Measurements from ENCODE around the gene FGL2. TPM values are rescaled to one million over a fixed set of nuclear protein-coding genes. Genes with fewer than 3 reads are reported as not detected.
A peak's percentile ranks its signal among the peaks of the same experiment; 100 is the strongest.
"Not testable (repeated sequence)": the region's sequence is repeated elsewhere in the genome, so short reads cannot be mapped to it uniquely, and the experiment has no call there.

FGL2 gene
- total RNA-seq, 1 donor from 2014 or later = 0.30 TPM

GRCh38 chr7:77157034-77157433, 42.6 kb downstream of the FGL2 start:
- not testable (repeated sequence) for DNase-seq (ENCODE audit: low read depth)

DNA sequence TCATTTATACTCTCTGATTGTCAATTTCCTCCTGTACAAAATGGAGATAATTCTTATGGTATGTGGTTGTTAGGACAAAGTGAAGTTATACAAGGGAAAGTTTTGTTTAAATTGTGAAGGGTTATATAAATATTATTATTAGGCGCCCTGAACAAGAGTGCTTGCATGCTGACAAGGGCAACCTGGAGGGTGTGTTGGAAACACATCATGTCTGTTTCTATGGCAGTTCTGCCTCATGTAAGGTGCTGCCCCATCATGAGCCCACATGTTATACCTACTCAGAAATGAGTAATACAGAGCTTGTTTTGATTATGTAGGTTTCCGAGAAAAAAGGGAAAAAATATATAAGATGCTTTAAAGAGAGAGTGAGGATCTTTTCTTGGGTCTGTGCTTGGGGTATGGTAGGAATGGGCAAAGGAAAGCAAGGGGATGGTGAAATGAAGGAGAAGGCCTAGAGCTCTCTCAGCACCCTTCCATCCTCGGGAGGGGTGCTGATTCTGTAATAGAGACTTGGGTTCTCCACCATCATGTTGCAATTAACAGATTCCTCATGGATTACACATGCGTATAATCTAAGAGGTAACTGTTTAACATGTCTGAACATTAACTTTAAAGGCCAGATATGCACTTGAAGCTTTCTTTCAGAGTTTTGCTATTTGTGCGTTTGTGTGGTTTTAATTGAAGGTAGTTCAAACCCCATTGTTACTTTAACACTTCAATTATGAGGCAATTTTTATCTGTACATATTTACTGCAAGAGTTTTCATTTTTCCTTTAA, 43.8 kb downstream of the FGL2 start:
- DNase-seq (ENCODE audit: low read depth) = peak; percentile 74

GRCh38 chr7:77154917-77155464, 44.6 kb downstream of the FGL2 start:
- DNase-seq (ENCODE audit: low read depth) = peak; percentile 1

DNA sequence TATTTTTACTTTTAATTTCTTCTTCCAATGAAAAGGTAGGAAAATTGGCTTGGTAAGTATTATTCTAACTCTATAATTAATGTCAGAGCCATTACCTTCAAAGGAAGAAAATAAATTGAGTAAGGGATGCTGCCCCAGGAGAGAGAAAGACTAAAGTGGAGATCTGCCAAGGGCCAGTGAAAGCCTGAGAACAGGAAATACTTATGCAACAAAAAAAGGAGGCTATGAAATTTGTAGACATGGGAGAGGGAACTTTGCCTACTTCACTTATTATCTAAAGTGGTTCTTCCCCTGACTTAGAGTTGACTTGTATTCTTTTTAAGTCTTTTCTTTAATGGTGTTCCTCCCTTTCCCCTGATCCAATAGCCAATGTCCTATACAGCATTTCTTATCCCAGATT, 47.4 kb downstream of the FGL2 start:
- not testable (repeated sequence) for DNase-seq (ENCODE audit: low read depth)

Other genes with a start within 250 kb of the FGL2 start
- gene SPDYE17, start 167.5 kb downstream of the FGL2 start, total RNA-seq = not detected in 2 replicates
- gene SPDYE18, start 137.3 kb downstream of the FGL2 start, total RNA-seq = 0.55 TPM in 1 of 2 replicates, not detected in the other
- 10.8 and 13.2 TPM in 2 replicates for gene CCDC146, start 77.2 kb downstream of the FGL2 start, total RNA-seq
- 9.3 and 17.0 TPM in 2 replicates for gene GSAP, start 216.5 kb upstream of the FGL2 start, total RNA-seq

Measured in renal cortical epithelial cell (primary cell).